Neural crest cell (in vitro differentiated cells): Measurements from ENCODE around the gene NLGN4X. TPM values are rescaled to one million over a fixed set of nuclear protein-coding genes. Genes with fewer than 3 reads are reported as not detected.

Experiments used
- DNase-seq: peaks from one replicate; pipeline ENCODE4 v3.0.0; 2021; ENCODE audit warnings: low read depth, mixed read lengths, low spot score
- H3K27ac Mint-ChIP-seq: one replicate; pipeline ENCODE4 v1.8.0; 2021; ENCODE audit warnings: mild to moderate bottlenecking, mixed read lengths; ENCODE audit not compliant: unreplicated experiment
- H3K27me3 Mint-ChIP-seq: 2 replicates; pipeline ENCODE4 v1.8.0; 2021; ENCODE audit warnings: low read depth, mild to moderate bottlenecking, mixed read lengths
- H3K36me3 Mint-ChIP-seq: 2 replicates; pipeline ENCODE4 v1.8.0; 2021; ENCODE audit warnings: low read depth, mild to moderate bottlenecking, mixed read lengths
- H3K4me1 Mint-ChIP-seq: 2 replicates; pipeline ENCODE4 v1.8.0; 2021; ENCODE audit warnings: mixed read lengths
- H3K4me3 Mint-ChIP-seq: one replicate; pipeline ENCODE4 v1.8.0; 2021; ENCODE audit warnings: mild to moderate bottlenecking, mixed read lengths
- H3K9me3 Mint-ChIP-seq: 2 replicates; pipeline ENCODE4 v1.8.0; 2021; ENCODE audit warnings: mixed read lengths
- total RNA-seq: library from RNA; stranded (reverse); gene quantifications from 2 replicates; pipeline ENCODE4 v1.2.1, GENCODE V29; 2021
- TF ChIP-seq, protein P1 (sequence below): fragments of 200-600 bp; sonication (generic); conservative IDR thresholded peaks from 2 replicates; pipeline ENCODE4 v1.5.0; 2021; ENCODE audit warnings: antibody characterized with exemption, mild to moderate bottlenecking

NLGN4X gene
- total RNA-seq, 1 donor from 2014 or later: 57.8 TPM

DNA sequence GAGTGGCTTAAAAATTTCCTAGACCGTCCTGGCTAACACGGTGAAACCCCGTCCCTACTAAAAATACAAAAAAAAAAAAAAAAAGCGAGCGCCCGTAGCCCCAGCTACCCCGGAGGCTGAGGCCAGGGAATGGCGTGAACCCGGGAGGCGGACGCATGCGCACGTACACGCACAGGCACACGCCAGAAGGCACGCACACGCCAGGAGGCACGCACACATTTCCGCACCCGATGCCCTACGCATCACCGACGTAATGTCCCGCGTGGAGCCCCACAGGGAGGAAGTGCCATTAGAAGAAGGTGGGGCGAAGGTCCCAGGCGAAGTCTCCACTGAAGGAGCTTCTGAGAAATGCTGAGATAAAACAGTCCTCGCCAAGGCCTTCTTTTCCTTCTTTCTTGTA, 41.4 kb downstream of the NLGN4X start:
- Mint-ChIP-seq H3K27ac (no peak overlapping the region), H3K4me3 (no peak overlapping the region), H3K36me3 (peaks cover 32% of the 10 kb centered on the region), H3K27me3 (no peaks in the 10 kb centered on the region), H3K4me1 (peaks cover 4% of the 10 kb centered on the region), H3K9me3 (peaks cover 10% of the 10 kb centered on the region)
- TF ChIP-seq, protein P1, sequence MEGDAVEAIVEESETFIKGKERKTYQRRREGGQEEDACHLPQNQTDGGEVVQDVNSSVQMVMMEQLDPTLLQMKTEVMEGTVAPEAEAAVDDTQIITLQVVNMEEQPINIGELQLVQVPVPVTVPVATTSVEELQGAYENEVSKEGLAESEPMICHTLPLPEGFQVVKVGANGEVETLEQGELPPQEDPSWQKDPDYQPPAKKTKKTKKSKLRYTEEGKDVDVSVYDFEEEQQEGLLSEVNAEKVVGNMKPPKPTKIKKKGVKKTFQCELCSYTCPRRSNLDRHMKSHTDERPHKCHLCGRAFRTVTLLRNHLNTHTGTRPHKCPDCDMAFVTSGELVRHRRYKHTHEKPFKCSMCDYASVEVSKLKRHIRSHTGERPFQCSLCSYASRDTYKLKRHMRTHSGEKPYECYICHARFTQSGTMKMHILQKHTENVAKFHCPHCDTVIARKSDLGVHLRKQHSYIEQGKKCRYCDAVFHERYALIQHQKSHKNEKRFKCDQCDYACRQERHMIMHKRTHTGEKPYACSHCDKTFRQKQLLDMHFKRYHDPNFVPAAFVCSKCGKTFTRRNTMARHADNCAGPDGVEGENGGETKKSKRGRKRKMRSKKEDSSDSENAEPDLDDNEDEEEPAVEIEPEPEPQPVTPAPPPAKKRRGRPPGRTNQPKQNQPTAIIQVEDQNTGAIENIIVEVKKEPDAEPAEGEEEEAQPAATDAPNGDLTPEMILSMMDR: no peak
- DNase-seq: no peak

DNA sequence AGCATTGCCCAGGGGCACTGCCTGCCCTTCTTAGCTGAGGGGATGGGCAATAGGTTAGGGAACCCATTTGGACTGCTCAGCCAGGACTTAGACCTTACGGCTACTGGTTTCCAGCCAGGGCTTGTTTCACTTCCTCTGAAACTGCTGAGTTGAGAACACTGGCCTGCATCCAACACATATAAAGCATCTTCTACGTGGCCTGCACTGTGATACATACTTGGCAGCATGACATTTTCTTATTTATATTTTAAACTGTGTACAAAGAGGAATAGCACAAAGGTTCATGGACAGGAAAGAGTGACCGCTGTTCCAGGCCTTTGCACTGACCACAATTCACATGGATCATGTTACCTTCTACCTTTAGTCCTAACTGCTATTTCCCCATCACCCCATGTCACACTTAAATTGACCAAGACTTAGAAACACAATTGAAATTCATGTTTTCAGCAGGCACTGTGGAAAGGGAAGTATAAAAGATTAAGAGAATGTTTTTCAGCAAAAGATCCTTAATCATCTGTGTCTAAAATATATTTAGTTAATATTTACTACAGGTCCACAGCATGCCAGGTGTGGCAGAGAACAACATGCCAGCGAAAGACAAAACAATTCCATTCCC, 43.7 kb downstream of the NLGN4X start:
- Mint-ChIP-seq H3K4me3 (no peak overlapping the region), H3K27ac (no peak overlapping the region), H3K27me3 (no peaks in the 10 kb centered on the region), H3K9me3 (peaks cover 10% of the 10 kb centered on the region), H3K36me3 (peaks cover 40% of the 10 kb centered on the region), H3K4me1 (peaks cover 4% of the 10 kb centered on the region)
- TF ChIP-seq, protein P1: no peak
- DNase-seq: no peak

DNA sequence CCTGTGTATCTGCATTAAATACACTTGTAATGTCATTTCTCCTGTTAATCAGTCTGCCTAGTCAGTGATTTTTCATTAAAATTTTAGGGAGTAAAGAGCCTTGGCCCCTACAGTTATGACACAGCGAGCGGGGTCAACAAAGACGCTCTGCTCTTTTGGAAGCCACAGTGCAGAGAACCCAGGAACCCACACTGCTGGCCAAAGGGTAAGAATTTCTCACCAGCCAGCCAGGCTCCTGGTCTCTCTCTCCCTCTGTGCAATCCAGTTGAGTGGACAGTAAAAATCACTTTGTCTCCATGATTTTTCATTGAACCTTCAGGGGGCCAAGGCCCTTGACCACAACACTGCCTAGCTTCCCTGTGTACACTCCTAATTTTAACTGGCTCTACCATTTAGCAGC, 52.8 kb downstream of the NLGN4X start:
- TF ChIP-seq, protein P1: no peak
- Mint-ChIP-seq H3K27me3 (no peaks in the 10 kb centered on the region), H3K27ac (no peak overlapping the region), H3K4me3 (no peak overlapping the region), H3K9me3 (peaks cover 2% of the 10 kb centered on the region), H3K36me3 (peaks cover 26% of the 10 kb centered on the region), H3K4me1 (peaks cover 22% of the 10 kb centered on the region)
- no peak for DNase-seq

DNA sequence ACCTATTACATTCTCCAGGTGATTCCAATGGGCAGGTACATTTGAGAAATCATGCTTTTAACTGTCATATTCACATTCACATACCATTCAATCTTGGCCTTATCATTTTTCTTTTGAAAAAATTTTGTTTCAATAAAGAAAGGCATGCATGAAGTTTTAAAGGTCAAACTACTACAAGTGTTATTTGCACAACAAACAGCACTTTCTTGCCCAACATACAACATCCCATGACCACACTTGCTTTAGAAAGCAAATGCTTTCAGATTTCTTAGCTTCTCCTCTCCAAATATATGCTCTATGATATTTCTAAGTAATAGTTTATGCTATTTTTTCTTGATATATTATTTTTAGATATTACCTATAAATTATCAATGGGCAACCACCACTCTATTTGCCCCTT, 58.2 kb downstream of the NLGN4X start:
- no peak overlapping the region for H3K4me3 Mint-ChIP-seq
- DNase-seq: no peak
- H3K4me1 Mint-ChIP-seq: peaks cover 40% of the 10 kb centered on the region
- peaks cover 10% of the 10 kb centered on the region for H3K36me3 Mint-ChIP-seq
- H3K27ac Mint-ChIP-seq: no peak overlapping the region
- TF ChIP-seq, protein P1: no peak
- H3K27me3 Mint-ChIP-seq: no peaks in the 10 kb centered on the region
- peaks cover 5% of the 10 kb centered on the region for H3K9me3 Mint-ChIP-seq

DNA sequence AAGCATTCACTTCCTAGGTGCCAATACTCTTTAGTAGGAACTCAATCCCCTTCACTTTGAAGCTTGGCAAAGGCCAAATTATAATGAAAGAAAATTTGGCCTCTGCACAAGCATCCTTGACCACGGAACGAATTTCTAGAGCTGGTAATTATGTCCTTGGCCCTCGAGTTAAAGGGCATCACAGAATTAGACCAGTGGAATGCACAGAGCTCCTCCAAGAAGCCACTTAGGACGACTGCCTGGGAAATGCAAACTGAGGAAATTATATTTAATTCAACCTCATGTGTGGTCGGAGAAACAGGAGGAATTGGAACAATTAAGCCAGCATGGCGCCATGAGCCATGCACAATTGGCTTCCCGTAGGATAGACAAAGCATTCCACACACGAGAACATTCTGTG, 59.3 kb downstream of the NLGN4X start:
- no peak overlapping the region for H3K4me3 Mint-ChIP-seq

More for the DNA sequence above, 59.3 kb downstream of the NLGN4X start:
- Mint-ChIP-seq H3K4me1 (peaks cover 47% of the 10 kb centered on the region), H3K36me3 (peaks cover 8% of the 10 kb centered on the region), H3K9me3 (peaks cover 3% of the 10 kb centered on the region), H3K27ac (no peak overlapping the region), H3K27me3 (no peaks in the 10 kb centered on the region)
- TF ChIP-seq, protein P1: no peak
- DNase-seq: no peak
